Left hindlimb (tissue), 1 donor: ENCODE data around the gene MCC.
"Not testable (repeated sequence)": the region's sequence is repeated elsewhere in the genome, so short reads cannot be mapped to it uniquely, and the experiment has no call there.

Source experiments
- DNase-seq: peaks from one replicate; pipeline ENCODE4 v3.0.0-alpha.2; 2018

Gene MCC

DNA sequence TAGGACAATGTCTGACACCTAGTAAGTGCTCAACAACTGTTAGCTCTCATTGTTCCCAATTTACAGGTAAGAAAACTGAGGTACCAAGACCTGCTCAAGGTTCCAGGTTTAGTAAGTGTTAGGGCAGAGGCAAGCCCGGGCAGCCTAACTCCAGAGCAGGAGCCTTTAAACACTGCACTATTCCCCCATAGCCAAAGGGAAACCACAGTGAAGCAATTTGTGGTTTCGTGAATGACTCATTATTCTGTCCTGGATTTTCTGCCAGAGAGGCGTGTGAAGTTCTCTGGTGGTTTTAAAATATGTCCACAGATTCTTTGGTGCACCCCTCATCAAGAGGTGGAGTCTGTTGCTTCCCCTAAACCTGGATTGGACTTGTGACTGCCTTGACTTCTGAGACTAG, 1.0 kb upstream of the MCC start:
- DNase-seq, result peak; percentile 55

DNA sequence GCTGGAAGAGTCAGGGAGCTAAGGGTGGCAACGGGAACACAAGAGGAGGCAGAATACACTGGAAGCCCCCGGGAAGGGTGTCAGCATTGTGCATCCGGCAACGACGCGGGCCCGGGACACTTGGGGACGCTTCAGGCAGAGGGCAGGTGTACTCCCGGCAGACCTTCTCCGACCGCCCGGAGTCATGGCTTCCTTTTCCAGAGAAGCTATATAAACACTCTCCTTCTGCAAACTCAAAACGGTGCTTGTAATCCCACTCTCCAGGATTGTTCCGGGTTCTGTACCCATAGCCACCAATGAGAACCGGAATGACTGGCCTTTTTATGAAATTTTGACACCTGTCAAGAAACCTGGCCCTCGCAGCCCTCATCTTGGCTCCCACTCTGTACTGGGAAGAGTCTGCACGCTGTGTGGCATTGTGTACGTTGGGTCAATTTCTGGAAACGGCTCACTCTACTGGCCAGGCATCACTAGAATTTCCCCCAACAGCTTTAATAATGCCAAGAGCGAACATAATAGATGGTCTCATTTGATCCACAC, 462 bp upstream of the MCC start:
- DNase-seq, result no peak

DNA sequence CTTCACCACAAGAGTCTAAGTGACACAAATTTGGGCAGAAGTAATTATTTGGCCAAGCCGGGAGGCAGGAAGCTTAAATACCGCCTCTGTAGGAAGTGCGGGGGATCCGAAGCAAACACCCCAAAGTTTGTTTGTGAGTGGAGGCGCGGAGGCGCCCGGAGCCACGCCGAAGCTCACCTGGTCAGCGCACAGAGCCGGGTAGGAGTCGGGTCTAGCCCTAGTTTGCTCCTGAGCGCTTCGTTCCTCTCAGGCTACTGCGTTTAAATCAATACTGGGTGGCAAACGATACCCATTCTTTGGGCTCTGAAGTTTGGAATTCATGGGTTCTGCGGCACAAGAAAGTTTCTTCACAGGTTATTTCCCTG, 855 bp downstream of the MCC start:
- no peak for DNase-seq

DNA sequence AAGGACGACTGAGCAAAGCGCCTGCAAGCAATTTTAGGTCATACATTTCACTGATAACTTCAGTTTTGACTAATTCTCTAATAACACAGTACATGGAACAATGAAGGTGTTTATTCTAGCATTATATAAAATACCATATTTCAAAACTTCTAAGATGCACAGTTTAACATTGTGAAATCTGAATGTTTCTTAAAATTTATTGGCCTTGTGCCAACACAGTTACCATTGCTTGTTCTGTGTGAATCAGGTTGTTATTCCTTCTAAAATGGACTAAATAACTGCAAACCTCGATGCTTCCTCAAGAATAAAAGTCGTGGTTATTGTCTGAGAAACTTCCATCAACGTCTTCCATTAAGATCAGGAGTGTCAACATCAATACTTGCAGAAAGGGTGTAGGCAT, 8.0 kb downstream of the MCC start:
- no peak for DNase-seq

DNA sequence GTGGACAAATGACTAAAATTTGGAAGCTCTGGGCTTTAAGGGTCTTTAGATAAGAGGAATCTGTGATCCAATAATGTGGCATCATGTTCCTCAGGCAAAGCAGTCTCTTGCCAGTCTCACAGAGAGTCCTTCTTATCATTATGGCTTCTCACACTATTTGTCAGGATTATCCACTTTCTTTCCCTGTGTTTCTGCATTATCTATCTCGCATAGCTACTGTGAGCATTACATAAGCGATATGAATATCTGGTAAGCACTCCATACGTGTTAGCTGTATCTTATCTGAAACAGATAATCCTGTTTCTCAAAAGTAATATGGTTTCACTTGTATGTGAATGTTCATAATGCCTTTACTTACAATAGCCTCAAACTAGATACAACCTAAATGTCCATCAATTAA, 9.6 kb downstream of the MCC start:
- DNase-seq, result no peak

DNA sequence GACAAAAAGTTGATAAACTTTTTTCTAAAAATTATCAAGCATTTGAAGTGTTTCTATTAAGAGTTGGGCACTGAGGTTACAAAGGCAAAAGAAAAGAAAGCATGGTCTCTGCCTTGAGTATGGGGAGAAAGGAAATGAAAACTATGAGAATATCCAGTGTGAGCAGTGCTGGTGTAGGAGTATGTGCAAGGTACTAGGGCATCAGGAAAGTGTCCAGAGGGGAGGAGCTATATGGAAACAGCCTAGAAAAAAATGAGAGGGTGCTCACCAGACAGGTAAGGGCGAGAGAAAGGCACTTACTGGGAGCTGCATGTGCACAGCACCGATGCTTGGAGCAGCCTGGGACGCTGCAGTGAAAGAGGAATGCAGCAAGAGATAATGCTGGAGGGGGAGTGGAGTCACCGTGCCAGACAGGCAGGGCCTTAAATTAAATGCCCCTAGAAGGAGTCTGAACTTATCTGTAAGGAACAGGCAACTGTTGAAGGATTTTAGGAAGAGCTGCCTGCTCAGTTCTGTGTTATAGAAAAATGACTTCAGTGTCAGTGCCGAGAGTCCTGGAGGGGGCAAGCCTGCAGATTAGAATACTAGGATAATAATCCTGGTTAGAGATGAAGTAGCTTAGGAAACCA, 14.0 kb downstream of the MCC start:
- DNase-seq, result no peak

DNA sequence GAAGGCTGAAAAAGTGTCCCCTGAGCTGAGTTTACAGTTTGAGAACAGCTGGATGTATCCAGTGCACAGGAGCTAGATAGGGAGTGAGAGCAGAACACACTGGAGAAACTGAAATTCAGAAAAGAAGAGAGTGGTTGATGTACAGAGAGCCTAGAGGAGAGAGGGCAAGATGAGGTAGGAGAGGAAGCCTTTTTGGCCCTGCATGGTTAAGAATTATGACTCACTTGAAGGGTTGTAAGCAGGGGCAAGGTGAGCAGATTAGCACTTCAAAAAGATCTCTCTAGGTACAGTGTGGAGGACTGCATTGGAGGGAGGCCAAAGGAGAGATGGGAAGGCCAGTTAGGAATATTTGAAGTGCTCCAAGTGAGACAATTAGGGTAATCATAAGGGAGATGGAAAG, 25.2 kb downstream of the MCC start:
- no peak for DNase-seq

DNA sequence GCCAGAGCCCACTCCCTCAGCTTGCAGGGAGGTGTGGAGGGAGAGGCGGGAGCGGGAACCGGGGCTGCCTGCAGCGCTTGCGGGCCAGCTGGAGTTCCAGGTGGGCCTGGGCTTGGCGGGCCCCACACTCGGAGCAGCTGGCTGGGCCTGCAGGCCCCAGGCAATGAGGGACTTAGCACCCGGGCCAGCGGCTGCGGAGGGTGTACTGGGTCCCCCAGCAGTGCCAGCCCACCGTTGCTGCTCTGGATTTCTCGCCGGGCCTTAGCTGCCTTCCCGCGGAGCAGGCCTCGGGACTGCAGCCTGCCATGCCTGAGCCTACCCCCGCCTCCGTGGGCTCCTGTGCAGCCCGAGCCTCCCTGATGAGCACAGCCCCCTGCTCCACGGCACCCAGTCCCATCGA, 31.1 kb downstream of the MCC start:
- not testable (repeated sequence) for DNase-seq

DNA sequence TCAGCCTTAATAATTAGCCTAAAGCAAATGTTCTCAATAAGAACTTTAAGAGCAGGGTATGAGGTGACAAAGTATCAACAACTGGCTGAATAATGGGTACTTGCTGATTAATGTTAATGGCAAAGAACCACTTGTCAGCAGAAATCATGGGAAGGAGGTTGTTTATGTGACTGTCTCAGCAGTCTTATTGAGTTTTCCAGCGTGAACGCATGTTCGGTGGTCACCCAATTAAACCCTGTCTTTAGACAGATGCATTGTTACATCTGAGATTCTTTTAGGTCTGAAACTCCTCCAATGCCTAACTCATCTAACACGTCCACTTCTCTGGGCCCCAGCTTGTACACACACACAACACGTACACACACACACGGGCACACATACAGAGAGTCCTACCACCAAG, 35.3 kb downstream of the MCC start:
- no peak for DNase-seq

DNA sequence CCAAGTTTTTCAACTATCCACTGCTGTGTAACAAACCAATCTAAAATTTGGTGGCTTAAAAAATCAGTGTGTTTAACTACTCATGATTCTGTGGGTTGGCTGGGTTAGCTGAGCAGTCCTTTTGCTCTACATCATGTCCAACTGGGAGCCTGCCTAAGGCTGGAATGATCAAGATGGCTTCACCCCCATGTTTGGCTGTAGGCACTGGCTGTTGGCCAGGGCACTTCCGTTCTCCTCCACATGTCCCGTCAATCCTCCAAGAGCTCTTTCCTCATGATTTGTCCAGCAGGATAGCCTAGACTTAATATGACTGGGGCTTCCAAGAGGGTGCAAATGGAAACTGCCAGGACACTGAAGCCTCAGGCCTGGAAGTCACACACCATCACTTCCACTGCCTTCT, 36.5 kb downstream of the MCC start:
- no peak for DNase-seq

DNA sequence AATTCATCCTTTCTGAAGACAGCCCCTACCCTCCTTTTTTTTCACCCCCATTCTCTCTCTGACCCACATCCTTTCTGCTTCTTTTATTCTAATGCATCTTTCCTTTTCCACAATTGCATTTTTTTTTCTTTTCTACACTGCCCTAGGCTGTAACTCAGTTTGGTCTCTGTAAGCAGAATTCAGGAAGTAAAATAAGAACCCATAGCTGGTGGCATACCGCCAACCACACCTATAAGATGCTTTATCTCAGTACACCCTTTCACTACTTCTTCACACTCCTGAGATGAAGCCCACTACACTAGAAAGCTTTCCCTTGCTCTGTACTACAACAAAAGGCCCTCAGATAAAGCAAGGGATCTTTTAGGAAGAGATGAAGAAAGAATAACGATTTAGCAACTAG, 37.3 kb downstream of the MCC start:
- no peak for DNase-seq

DNA sequence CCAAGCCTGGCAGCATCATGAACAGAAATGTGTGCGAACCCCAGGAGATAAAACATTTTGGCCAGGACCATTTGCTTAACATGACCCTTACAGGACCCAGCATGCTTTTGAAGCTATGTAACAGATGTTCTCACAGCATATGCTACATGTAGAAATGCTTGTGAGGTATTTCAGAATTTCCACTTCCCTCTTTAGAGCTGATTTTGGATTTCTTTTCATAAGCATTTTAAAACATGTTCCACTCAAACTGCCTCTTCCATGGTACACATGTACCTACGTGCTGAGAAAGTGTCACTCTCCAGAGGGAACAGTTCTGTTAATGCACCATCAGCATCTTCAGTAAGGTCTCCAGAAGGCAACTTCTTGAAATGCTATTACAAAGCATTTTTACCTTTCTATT, 37.8 kb downstream of the MCC start:
- no peak for DNase-seq

DNA sequence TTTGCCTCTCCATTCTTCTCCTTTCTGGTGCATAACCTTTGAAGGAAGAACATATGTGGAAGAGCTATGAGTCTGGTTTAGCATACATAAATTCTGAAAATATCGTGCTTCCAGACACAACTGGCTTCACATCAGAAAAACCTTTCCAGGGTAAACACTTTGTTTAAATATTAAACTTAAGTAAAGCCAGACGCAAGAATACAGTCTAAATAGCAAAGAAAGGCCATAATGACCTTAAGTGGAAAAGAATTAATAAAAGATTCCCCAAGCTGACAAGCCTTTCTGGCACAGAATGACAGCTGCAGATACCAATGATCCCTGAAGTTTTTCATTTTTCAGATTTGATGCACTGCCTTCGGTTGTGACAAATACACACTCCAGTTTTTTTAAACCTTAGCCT, 40.0 kb downstream of the MCC start:
- no peak for DNase-seq

DNA sequence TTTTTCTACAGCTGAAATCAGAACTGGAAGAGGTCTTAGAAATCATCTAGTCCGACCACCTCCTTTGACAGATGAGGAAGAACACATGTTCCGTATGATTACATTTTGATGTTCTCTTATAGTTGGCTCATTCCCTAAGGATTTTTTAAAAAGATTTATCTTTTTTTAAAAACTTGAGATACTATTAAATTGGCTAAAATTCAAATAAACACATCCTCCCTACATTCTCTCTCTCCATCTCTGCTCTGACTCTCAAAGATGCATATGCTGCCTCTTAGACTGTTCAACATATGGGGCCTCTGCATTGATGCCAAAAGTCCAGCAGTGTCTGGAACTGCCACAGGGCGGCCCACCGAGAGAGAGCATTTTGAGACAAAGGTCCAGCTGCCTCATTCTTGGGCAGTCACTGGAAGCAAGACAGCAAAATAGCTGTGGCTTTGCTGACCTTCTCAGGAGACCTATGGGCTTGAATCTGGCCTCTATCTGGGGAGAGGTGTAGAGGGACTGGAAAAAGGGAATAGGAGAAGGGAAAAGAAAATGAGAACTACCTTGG, 40.7 kb downstream of the MCC start:
- DNase-seq, result peak; percentile 48

DNA sequence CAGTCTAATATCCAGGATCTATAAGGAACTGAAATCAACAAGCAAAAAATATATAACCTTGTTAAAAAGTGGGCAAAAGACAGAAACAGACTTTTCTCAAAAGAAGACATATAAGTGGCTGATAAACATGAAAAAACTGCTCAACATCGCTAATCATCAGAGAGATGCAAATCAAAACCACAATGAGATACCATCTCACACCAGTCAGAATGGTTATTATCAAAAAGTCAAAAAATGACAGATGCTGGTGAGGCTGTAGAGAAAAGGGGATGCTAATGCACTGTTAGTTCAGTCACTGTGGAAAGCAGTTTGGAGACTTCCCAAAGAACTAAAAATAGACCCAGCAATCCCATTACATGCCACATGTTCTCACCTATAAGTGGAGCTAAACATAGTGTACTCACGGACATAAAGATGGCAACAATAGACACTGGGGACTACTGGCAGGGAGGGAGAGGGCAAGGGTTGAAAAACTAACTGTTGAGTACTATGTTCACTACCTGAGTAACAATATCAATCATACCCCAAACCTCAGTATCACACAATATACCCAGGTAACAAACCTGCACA, 41.8 kb downstream of the MCC start:
- no peak for DNase-seq

DNA sequence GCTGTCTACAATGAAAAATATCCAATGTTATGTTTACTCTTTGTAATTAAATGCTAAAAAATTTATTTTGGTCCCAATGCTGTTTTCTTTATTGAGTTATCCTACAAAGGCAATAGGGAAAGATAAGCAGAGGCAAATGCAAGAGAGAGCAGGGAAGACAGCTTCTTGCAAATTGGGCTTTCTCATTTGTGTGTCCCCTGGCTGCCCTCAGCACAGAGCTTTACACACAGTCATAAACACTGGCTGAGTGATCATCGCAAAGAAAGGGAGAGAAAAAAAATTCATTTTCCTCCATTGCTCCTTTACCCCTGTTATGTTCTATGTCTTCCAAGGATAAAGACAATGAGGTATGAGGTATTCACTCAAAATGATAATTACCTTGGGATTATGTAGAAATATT, 51.1 kb downstream of the MCC start:
- DNase-seq, result peak; percentile 41

DNA sequence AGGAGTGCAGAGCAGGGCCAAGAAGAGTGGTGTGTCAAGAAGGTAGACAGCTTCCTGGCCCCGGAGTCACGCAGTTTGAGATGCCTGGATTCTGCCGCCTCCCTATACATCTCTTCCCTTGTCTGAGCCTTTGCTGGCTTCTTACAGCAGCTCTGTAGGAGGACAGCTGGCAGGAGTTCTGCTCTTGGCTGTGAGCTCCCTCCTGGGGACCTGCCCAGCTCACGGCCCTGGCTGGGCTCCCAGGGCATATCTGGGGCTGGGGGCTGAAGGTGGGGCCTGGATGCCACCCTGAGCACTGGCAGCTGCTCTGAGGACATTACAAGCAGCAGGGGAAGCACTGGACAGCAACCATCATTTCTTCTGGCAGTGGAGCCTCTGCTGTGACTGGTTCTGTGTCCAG, 52.7 kb downstream of the MCC start:
- DNase-seq, result no peak

DNA sequence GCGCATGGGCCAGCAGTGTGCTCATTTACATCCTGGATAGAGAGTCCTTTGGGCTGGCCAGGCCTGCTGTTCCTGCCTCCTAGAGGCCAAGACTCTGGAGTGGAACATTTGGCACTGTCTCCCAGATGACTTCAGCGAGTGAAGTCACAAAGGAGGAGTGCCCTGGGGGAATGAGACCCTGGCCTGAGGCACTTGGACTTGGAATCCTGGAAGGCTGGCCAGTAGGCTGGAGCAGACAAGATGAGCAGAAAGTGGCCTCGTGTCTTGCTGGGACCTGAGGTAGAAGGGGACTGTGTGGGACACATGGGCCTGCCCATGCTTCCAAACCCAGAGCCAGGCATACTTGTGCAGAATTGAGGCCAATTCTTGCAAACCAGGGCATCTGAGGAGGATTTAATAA, 53.4 kb downstream of the MCC start, which contains the start of gene TSSK1B:
Gene TSSK1B, minus strand, starts transcription at position 101 of the 400 bp plus-strand sequence. CDS start 150 bp downstream, outside the sequence.
- no peak for DNase-seq

DNA sequence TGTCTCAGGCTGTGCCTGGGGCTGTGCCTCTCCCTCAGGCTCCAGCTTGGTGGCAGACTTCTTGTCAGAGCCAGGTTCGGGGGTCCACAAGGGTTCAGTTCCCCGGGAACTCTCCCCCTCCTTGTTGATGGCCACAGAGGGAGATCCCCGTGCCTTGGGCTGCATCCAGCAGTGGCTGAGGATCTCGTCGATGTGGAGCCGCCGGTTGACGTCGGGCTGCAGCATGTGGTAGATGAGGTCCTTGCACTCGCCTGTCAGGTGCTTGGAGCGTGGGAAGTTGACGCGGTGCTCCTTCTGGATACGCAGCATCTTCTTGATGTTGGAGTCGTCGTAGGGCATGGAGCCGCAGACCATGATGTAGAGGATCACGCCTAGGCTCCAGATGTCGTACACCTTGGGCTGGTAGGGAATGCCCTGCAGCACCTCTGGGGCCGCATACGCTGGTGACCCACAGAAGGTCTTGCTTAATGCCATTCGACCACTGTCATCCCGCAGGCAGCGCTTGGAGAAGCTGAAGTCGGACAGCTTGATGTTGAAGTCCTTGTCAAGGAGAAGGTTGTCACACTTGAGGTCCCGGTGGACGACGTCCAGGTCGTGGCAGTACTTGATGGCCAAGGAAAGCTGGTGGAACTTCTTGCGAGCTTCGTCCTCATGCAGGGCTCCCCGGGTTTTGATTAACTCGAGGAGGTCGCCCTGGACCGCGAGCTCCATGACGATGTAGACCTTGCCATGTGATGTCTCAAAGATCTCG, 54.2 kb downstream of the MCC start:
- DNase-seq, result no peak

DNA sequence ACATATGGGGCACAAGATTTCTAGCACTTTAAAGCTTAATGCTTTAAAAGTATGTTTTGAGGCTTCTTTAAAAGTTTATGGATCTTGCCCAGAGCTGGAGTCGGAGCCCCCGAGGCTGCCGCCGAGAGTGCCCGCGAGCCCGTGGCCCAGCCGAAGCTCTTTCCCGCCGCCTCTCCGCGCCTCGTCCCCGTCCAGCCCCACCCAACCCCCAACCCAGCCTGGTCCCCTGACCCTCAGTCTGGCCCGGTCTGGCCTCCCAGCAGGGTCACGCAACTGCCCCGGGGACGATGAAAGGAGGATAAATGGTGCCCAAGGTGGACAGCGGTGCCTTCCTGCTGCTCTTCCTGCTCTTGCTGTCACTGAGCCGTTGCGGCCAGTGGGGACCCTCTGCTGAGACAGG, 55.2 kb downstream of the MCC start:
- DNase-seq, result no peak

DNA sequence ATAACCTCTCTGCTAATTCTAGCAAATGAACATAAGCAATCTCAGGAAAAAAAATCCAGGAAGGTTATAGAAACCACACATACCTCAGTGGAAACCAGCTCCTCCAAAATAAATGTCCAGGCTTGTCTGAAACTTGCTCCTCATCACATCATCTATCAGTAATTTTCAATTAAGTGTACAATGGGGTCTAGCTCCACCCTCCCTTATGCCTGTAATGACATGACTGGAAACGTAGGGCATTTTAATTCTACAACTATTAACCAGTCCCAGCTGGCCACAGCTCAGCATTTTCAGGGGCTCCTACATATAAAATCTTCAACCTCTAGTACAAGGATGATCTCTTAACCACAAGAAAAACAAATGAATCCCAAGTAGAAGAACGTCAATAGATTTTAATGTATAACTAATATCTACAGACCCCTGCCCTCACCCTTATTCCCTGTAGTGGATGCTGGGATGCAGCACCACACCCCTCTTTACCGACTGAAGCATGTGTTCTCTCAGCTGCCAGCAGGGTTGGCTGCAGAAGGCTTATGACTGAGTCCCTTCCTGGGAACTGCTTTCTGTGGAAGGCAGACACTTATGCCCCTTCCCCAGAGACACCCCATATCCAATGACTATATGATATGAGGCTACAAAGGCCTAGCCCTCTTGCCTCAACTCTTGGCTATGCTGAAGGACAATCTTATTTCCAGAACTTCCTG, 60.2 kb downstream of the MCC start:
- DNase-seq, result no peak

DNA sequence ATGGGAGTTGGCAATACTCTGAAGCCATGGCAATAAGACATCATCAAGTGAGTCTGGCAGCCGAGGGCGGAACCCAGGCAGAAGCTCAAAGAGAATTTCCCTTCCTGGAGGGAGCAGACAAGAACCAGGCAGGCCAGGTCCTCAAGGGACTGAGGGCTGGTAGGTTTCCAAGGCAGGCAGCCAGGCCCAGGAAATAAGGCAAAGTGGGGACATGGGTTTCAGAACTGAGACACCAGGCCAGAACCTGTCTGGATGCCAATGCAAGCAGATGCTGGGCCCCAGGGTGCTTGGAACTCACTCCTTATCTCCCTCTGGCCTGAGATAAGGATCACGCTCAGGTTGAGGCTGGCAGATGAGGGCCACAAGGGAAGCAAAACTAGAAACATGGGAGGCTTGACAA, 62.3 kb downstream of the MCC start:
- DNase-seq, result no peak

DNA sequence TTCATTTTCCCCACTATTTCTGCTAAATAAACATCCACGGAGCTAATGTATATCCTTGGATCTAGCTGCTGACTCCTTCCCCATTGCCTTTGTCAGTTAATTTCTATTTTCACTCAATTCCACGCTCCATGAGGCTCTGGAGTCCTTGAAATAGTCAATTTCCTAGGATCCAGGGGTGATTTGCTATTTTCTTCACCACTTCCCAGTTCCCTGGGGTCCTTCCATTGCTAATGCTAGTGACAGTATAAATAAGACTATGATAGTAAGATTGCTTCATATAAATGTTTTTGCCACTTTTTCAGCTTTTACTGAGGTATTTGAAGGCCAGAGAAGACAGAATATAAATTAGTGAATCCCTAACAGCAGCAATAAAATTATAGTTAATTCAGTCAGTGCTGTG, 66.6 kb downstream of the MCC start:
- no peak for DNase-seq
